GM20431 (cell line): ENCODE data around the gene RAB27A.
"Not testable (repeated sequence)": the region's sequence is repeated elsewhere in the genome, so short reads cannot be mapped to it uniquely, and the experiment has no call there.

Experiments
- in situ Hi-C: fragments of 300-500 bp; cut with MseI, MboI; formaldehyde crosslinking; loops from one replicate; pipeline ENCODE4 v1.15.0; 2020; ENCODE audit warnings: low sequenced_read_pairs; ENCODE audit not compliant: unreplicated experiment

RAB27A gene

DNA sequence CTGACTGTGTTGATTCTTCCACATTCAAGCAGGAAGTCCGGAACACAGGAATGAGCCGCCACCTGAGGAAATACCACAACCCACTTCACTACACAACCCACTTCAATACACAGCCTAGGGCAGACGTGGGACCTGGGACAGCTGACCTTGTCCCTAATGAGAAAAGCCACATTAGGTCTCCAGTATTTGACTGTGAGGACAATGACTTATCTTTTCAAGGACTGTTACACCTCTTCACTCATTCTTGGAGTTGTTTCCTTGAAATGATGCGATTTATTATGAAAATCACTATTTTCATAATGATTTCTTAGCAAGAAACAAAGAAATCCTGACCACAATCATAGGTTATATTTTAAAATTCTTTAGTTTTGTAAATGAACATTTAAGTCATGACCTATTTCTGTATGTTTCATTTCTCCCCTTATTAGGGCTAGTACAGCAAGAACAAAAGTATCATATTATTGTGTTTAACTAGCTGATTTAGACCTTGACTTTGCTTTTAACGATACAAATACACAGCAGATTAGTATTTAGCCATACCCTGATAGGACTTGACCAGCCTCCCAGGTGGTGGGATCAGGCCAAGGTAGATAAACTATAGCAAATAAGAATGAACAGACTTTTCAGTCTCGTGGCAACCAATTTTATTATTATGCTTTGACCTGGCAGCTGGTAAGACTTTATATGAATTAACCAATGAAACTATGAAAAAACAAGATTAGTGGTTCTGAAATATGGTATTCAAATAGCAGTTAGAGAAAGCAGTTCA is 6.0 kb downstream of the RAB27A start:
- in situ Hi-C loops = no loop called here

DNA sequence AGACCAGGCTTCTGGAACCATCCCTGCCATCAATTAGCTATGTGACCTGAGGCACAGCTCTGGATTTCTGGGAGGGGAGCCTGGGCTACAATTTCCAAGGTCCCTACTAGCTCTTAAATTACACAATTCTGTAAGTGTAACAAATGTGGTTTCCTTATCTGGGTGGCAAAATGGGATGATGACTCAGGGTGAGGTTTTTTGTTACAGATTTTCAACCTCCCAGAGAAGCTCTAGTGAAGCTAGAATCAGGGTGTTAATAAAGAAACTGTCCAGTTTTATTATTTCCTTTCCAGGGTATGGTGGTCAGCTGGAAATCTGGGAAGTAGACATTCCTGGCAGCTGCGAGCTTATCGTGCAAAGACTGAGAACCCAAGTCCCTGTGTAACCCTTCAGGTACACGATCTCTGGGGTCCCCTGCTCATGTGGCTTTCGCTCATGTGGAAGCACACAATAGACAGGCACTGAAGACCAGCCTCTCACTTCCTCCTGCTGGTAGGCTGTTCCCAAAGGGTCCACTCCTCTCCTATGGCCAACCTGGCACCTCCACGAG is 7.3 kb downstream of the RAB27A start:
- in situ Hi-C loops = no loop called here

DNA sequence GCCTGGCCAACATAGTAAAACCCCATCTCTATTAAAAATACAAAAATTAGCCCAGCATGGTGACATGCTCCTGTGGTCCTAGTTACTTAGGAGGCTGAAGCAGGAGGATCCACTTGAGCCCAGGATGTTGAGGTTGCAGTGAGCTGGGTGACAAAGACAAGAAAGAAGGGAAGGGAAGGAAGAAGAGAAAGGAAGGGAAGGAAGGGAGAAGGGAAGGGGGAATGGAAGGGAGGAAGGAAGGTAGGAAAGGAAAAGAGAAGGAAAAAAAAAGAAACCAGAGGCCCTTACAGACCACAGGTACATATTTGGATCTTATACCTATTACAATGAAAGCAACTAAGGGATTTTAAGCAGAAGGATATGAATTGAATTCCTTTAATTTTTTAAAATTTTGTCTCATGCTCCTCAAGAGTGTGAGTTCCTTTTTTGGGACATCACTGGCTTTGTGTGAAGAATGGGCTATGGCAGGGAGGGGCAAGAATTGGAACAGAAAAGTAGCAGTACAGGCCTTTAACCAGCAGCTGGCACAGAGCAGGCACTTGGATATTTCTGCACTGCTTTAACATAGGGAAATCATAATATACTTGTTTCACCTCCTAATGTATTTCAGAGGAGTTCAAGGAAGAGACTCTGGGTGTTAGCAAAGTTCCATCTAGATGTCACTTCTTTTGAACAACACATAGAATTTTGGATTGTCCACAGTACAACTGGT is 7.9 kb downstream of the RAB27A start:
- in situ Hi-C loops = no loop called here

DNA sequence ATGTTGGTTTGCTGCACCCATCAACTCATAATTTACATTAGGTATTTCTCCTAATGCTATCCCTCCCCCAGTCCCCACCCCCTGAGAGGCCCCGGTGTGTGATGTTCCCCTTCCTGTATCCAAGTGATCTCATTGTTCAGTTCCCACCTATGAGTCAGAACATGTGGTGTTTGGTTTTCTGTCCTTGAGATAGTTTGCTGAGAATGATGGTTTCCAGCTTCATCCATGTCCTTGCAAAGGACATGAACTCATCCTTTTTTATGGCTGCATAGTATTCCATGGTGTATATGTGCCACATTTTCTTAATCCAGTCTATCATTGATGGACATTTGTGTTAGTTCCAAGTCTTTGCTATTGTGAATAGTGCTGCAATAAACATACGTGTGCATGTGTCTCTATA is 9.0 kb downstream of the RAB27A start:
- in situ Hi-C loops = not testable (repeated sequence)

DNA sequence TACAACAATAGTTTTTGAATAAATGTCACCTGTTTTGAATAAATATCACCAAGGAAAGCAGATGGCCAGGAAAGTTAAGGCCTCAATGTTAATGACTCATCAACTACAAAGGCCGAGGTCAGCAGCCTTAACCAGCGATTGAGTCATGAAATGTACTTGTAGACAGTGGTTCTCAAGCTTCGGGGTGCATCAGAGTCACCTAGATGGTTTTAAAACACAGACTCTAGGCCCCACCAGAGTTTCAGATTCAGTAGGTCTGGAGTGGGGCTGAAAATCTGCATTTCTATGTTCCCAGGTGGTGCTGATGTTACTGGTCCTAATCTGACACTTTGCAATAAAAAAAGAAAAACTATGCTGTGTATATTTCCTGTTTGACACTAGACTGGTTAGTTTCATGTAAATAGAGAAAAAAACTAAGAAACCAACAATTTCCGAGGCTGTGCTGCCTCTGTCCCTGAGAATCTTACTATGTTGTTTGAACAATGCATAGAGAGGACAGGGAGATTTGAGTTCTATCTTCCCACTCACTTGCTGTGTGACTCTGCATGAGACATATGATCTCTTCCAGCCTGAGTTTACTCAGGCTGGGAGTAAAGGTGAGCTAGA is 9.8 kb downstream of the RAB27A start:
- in situ Hi-C loops = no loop called here

DNA sequence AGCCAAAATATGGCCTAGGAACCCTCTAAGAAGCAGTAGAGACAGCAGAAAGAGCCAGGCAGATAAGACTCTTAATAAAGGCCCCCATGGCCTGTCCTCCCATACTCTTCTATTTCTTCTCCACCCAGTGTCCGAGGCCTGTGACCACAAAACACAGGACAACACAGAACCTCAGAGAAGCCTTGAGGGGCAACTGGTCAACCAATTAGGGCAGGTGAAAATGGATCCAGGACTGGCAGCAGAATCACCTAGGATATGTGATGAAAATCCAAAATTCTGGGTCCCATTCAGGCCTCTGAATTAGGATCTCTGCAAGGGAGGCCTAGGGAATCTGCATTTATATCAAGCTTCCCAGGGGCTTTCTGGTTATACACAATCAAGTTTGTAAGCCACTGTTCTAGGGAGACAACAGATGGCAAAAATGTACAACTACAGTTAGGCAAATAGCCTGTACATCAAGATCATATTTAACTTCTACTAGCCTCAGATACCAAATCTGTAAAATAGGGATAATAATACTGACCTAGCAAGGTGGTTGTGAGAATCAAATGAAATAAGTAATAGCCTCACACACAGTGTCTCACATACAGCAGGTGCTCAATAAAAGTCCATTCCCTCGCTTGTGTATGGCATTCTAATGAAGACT is 10.4 kb downstream of the RAB27A start:
- in situ Hi-C loops = no loop called here

DNA sequence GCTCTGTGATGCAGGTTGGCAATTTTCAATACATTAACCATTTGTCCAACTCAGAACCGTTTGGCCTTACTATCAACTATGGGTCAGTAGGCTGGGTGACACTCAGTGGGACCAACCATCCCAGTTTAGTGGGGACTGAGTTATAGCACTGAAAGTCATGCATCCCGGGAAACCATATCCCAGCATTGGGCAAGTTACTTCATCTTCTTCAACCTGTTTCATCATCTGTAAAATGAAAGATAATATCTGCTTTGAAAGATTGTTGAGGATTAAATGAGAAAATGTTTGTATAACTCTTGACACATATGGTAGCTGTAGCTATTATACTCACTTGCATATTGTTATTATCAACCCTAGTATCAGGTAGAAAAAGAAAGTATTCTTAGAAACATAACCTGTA is 11.9 kb downstream of the RAB27A start:
- in situ Hi-C loops = no loop called here

DNA sequence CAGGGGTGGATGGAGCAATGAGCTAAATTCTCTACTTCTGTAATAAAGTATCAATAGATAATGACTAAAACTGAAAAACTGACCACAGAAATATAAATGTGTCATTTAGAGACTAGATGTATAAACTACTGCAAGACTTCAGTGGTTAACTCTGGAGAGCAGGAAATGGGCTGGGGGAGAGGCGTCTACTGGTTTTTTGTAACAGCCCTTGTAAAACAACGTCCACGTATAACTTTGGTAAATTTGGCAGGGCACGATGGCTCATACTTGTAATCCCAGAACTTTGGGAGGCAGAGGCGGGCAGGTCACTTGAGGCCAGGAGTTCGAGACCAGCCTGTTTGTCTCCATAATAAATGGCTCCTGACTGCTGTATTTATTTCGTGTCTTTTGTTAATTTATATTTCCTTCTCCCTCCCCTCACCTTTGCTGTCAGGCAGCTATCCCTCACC is 12.5 kb downstream of the RAB27A start:
- in situ Hi-C loops = no loop called here

DNA sequence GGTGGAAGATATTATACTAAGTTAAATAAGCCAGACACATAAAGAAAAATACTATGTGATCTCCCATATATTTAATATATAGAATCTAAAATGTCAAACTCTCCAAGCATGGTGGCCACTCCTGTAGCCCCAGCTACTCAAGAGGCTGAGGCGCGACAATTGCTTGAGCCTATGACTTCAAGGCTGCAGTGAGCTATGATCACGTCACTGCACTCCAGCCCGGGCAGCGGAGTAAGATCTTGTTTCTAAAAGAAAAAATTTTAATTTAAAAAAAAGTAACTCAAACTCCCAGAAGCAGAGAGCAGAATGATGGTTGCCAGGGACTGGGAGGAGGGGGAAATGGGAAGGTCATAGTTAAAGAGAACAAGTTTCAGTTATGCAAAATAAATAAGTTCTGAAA is 13.3 kb downstream of the RAB27A start:
- in situ Hi-C loops = no loop called here

DNA sequence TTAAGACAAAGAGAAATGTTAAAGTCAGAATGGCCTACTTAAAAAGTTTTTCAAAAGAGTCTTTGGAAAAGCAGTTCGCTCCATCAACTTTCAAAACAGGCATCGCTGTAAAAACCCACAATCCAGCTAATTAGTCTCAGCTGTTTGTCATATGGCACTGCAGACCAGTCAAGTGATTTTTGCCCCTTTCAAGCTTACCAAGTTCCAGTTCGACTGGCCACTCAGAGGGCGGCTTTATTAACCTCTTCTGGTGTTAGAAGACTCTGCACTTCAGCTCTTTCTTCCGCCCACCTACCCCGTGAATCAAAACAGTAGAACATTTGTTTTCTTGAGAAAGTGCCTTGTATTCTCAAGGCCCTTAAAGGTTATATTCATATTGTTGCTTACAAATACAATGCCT is 19.3 kb downstream of the RAB27A start:
- in situ Hi-C loops = no loop called here

DNA sequence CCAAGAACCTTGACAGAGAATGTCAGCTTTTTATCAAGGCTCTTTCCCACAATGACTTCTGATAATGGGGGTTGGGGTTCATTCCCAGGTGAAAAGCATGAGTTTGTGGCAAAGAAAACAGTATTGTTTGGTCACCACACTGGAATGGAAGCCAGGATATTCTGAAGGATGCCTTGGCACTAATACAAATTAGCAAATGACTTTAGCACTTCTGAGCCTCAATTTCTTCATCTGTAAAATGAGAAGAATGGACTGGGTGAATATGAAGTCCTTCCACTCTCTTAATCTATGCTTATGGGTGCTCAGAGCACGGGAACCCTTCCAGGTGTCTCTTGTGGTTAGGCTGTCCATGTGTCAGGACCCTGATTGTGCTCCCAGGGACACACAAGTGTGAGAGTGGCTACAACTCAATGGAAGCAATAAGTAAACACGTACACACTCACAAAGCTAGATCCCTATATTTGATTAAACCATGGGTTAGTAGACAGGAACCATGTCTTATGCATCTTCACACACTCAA is 21.4 kb downstream of the RAB27A start:
- in situ Hi-C loops = no loop called here

DNA sequence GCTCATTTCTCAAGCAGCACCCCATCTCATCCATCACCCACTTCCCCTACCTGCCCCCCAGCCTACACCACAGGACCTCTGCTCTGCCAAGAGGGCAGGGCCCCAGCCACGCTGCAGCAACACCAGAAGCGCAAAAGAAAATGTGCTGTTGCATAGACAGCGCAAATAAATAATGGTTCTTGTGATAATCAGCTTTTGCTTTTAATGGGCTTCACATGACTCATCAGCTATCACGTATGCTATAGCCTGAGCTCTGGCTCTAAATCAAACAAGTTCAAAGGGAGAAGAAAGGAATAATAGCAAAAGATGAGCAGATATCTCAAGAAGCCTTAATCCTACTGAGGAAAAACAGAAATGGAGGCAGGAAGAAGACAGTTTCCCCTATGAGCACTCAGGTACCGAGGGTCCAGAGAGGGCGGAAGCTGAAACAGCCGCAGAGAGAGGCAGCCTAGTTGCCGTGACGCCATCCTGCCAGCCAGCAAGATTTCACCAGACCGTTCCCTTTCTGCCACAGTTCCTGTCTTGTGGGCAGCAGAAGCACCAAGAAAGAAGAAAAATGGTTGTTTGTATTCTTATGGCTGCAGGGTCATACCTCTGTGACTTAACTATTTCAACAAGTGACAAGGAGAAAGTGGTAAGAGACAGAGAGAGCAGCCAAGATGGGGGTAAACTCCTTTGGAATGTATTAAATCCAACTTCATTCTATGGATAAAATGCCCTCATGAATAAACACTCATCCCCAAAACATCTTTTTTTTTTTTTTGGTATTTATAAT is 22.0 kb downstream of the RAB27A start:
- in situ Hi-C loops = no loop called here

DNA sequence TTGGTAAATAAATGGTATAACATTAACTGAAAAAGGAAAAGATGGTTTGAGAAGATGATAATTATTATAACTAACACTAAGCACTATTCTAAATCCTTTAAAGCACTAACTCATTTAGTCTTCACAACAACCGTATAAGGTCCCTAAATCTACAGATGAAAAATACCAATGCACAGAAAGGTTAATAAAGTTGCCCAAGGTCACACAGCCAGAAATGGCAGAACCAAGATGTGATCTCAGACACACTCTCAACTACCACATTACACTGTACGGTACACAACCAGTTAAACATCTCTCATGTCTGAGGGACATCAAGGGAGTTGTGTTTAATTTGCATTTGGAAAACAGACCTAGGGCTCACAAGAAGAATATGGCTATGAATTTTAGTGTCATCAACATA is 23.1 kb downstream of the RAB27A start:
- in situ Hi-C loops = no loop called here

DNA sequence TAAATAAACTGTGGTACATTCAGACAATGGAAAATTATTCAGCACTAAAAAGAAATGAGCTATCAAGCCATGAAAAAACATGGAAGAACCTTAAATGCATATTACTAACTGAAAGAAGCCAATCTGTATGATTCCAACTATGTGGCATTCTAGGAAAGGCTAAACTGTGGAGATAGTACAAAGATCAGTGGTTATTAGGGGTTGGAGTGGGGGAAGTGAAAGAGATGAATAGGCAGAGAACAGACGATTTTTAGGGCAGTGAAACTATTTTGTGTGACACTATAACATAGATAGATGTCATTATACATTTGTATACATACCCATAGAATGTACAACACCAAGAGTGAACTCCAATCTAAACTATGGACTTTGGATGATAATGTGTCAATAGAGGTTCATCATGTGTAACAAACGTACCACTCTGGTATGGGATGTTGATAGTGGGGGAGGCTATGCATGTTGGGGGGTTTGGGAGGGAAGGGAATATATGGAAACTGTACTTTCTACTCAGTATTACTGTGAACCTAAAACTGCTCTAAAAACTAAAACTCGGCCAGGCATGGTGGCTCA is 29.0 kb downstream of the RAB27A start:
- in situ Hi-C loops = no loop called here

DNA sequence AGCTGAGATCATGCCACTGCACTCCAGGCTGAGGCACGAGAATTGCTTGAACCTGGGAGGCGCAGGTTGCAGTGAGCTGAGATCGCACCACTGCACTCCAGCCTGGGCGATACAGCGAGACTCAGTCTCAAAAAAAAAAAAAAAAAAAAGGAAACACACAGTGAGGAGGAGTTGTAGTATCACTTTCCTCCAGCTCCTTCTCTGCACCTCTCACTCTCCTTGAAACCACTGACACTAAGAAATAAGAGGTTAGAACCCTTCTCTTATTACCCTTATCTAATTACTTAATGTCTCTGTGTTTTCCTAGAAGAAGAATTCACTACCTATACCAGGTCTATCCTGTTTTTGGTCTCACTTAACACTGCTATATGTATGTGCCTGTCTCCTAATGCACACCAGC is 31.7 kb downstream of the RAB27A start:
- in situ Hi-C loops = no loop called here

DNA sequence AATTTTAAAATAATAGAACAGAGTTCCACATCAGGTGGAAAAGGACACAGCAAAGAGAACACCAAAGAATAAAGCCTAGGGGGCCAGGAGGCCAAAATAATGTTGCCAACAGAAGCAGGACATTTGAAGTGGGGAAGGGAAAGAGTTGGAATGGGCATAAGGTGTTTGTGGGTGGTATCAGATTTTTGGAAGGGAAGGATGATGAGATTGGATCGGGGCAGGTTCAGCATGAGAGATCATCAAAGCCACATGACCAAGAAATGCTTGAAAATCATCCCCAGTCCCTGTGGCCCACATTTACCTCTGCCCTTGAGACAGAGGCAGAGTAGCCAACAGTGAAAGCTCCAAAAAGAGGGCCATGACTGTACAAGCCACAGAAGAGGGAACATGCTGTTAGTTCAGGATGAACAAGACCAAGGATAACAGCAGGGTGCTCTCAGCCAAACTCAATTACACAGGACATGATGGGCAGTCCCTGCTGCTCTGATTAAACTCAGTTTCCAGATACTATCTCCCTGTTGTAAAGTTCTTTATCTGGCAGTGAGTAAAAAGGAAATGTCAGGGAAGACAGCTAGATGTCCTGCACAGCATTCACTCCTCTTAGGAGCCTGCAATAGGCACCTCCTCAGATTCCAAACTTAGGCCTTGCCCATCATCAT is 32.5 kb downstream of the RAB27A start:
- in situ Hi-C loops = no loop called here

DNA sequence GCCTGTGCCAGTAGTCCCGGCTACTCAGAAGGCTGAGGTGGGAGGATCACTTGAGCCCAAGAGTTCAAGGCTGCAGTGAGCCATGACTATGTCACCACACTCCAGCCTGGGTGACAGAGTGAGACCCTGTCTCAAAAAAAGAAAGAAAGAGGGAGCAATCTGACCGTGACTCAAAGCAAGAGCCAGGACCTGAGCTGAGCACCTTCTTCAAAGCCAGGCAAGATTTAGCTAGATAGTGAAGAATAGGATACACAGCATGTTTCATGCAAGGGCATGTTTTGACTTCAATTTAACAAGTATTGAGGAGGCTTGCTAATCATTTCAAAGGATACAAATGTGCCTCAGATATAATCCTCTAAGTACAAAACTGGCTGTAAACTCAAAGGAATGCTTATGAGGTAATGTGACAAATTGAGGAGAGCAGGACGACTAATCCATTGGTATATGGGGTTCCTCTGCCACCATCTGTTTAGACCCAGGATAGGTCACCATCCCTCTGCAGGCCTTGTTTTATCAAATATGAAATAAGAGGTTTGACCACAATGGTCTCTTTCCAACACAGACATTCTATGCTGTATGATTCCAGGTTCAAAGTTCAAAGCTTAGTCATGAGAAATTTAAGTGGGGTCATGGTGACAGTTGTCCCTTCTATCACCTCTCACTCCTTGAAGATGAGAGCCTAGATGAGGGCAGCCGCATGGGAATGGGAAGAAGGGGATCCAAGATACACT is 33.2 kb downstream of the RAB27A start:
- in situ Hi-C loops = no loop called here

DNA sequence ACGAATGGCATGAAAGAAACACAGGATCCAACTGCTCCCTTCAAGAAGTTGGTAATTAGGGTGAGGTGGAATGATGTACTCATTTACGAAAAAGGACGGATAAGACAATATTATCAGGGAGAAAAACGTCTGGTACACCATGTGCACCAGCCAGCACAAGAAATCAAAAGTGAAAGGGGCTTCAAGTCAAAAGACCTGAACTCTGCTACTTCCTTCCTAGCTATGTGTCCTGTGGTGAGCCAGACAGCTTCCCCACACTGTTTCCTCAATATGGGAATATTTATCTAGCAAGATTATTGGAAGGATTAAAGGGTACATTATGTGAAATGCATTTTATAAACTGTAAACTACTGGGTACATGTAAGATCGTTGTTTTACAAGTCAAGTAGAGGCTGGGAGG is 33.9 kb downstream of the RAB27A start:
- in situ Hi-C loops = no loop called here
